Measurements from ENCODE around the gene KSR2. TPM values are rescaled to one million over a fixed set of nuclear protein-coding genes. Genes with fewer than 3 reads are reported as not detected.

The KSR2 gene
- total RNA-seq, 1 experiment from 2014 or later, result 0.08 TPM

GRCh38 chr12:117968151-117968789 lies 520 bp downstream of the KSR2 start:
- no peak for DNase-seq (ENCODE audit: low spot score)

DNA sequence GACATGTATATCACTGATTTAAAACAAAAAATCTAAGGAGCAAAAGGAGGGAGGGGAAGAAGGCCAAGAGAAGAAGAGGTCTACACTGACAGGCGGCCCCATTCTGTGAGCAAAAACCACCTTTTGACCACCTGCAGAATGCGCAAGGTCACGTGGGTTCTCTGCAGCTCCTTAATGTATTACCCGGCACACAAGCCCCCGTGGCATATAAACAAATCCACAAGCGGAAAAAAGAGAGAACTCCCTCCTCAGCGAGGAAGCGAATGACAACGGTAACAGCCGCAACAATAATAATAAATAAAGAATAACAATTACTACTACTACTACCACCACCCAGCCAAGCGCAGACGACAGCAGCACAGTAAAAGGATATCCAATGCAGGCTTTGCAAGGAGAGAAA lies 1.3 kb downstream of the KSR2 start:
- no peak for DNase-seq (ENCODE audit: low spot score)

DNA sequence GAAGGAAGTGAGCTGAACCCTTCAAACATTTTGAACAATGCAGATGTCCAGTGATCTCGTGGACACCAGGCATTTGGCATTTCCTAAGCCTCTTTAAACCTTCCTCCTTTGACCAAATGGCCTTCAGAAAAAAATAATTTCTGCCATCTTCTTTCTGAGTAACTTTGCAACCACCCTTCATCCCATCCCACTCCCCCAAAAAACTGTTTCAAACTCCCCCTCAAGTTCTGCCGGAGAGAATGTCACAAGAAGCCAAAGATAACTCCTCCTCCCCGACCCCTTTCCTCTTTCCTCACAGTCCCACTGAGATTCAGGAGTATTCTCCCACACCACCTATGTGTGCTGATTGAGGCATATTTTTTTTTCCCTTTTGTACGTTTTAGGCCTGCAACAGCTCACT lies 1.7 kb downstream of the KSR2 start:
- no peak for DNase-seq (ENCODE audit: low spot score)

GRCh38 chr12:117966511-117966910 lies 2.3 kb downstream of the KSR2 start:
- no peak for DNase-seq (ENCODE audit: low spot score)

GRCh38 chr12:117963836-117964235 lies 5.0 kb downstream of the KSR2 start:
- no peak for DNase-seq (ENCODE audit: low spot score)

GRCh38 chr12:117936722-117937484 lies 31.9 kb downstream of the KSR2 start:
- no peak for DNase-seq (ENCODE audit: low spot score)

GRCh38 chr12:117933545-117933944 lies 35.2 kb downstream of the KSR2 start:
- DNase-seq (ENCODE audit: low spot score), result no peak

- DNase-seq (ENCODE audit: low spot score), result no peak
These were observed 42.3 kb downstream of the KSR2 start for GRCh38 chr12:117926391-117926899.

DNA sequence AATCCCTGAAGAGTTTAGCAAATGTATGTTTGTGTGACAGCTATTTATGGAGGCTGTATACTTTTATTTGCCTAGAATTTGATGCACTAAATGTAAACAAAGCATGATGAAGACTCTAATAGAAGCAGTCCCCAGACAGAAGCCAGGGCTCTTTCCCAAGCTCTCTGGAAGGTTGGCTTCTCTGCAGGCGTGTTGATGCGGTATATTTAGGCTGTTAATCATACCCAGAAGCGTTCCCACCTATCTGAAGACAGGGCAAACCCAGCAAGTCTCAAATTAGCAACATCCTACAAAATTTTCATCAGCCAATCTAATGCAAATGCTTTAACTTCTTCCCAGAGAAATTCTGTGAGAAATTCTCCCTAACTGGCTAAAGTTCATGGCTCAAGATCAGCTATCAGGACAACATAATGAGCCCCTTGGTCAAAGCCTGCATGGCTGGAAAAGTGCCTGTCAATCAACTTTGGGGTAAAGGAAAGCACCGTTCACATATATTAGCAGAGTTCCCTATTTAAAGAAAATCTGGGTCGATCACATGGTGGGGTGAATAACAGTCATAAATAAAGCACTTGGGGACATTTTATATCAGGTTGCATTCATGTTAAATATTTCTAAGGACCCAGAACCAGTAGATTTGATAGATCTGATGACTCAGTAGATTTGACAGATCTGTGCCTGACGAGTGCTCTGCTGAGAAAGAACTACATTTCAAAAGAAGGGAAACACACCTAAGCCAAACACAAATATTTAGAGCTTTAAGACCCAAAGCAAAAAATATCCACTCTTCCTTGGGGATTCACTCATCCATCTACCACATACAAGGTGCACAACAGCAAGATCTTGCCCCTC lies 46.6 kb downstream of the KSR2 start:
- no peak for DNase-seq (ENCODE audit: low spot score)

GRCh38 chr12:117919479-117919878 lies 49.3 kb downstream of the KSR2 start:
- no peak for DNase-seq (ENCODE audit: low spot score)

- no peak for DNase-seq (ENCODE audit: low spot score)
These were observed 54.1 kb downstream of the KSR2 start for GRCh38 chr12:117914686-117915085.

DNA sequence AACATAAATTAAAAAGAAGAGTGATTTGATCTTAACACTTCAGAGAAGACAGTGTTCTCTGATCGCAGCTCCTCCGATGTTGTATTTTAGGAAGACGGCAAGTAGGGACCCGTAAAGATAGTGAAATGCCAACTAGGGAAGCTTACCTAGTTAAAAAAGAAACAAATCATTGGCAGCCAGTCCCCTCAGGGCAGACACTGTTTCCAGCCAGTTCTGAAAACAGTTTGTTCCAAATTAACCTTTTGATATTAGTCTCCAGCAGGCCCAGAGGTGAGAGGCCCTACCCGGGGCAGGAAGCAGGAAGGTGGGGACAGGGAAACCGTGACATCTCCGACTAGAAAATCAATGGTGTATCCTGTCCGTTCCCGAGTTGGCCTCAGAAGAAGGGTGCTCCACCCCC lies 56.0 kb downstream of the KSR2 start:
- no peak for DNase-seq (ENCODE audit: low spot score)

DNA sequence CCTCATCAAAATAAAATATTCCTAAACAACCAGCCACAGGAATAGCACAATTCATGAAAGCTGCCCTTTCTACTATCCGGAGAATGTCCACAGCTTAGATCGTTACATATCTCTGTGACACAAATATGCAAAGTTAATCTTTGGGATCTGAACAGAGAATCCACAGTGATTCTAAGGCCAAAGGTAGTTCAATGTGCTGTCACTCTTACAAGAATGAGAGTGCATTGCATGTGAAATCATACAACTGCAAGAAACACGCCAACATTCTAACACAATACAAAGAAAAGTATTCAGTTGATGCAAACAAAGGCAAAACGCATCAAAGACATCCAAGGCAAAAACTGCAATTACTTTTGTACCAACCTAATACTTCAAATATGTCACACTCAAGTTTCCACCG lies 60.4 kb downstream of the KSR2 start:
- no peak for DNase-seq (ENCODE audit: low spot score)

- DNase-seq (ENCODE audit: low spot score), result peak; percentile 37
These were observed 61.6 kb downstream of the KSR2 start for GRCh38 chr12:117907108-117907689.

DNA sequence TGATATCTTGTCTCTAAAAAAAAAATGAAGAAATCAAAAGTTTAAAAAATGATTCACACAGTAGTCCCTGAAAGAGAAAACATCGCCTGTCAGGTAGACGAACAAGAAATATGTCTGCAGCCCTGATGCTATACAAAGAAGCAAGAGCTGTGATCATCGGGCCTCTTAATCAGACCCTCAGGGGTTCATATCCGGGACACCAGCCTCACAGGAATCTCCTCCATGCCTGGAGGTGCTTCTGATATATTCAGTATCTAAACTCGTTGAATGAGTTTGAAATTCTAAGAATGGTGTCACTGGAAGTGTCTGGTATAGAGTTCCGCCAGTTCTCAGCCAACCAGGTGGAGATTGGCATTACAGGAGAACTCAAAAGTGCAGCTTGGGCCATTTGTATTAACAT lies 64.7 kb downstream of the KSR2 start:
- no peak for DNase-seq (ENCODE audit: low spot score)

GRCh38 chr12:117903110-117903840 lies 65.5 kb downstream of the KSR2 start:
- no peak for DNase-seq (ENCODE audit: low spot score)

- no peak for DNase-seq (ENCODE audit: low spot score)
These were observed 67.2 kb downstream of the KSR2 start for GRCh38 chr12:117901631-117902030.

DNA sequence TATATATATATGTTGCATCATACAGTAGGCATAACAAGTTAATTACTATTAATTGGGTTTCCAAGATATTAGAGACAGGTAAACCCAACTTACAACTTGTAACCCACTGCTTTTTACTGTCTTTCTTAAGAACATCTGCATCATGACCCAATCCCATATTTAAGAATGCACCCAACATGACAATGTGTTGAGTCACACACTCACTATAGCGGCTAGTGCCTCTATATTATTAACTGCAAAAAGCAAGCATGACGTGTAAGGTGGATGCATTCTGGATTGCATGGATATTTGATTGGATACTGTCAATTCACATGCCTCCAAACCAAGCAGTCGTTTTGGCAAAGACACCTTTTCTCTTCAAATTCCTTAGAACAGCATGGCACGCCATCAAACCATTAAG lies 68.2 kb downstream of the KSR2 start:
- DNase-seq (ENCODE audit: low spot score), result no peak

GRCh38 chr12:117897372-117898161 lies 71.2 kb downstream of the KSR2 start:
- no peak for DNase-seq (ENCODE audit: low spot score)

GRCh38 chr12:117896009-117896408 lies 72.8 kb downstream of the KSR2 start:
- no peak for DNase-seq (ENCODE audit: low spot score)
